H1 (cell line): ENCODE data around the gene RFFL. TPM values are rescaled to one million over a fixed set of nuclear protein-coding genes. Genes with fewer than 3 reads are reported as not detected.

Experiments used
- CTCF ChIA-PET: fragments of 300-600 bp; sonication (Branson Sonifier 250); formaldehyde crosslinking; loops from one replicate; lab custom pipeline; 2021; ENCODE audit not compliant: partially characterized antibody; lab: Charles Lee
- POLR2A ChIA-PET: fragments of 300-600 bp; sonication (Branson Sonifier 250); formaldehyde crosslinking; loops from one replicate; lab custom pipeline; 2021; ENCODE audit warnings: inconsistent platforms; ENCODE audit not compliant: partially characterized antibody; lab: Charles Lee
- DNase-seq, 2 experiments: peaks; one replicate each; pipeline versions ENCODE4 v3.0.0 to v3.0.0-alpha.2; 2010 to 2022; ENCODE audit warnings: low spot score in 2 of 2, low read depth in 1 of 2, mixed read lengths in 1 of 2
- FAIRE-seq: peaks from 2 replicates; lab custom pipeline; 2011; peaks lifted over from hg19 to GRCh38; lab: Jason Lieb, UNC
- H2AFZ ChIP-seq: 2 replicates; pipeline ENCODE4 v1.8.1; 2012; ENCODE audit warnings: low read length, inconsistent platforms
- H2AK5ac ChIP-seq: 2 replicates; pipeline ENCODE4 v1.6.1; 2013; ENCODE audit warnings: low read depth, low read length
- H2BK120ac ChIP-seq: replicated peaks from 2 replicates; pipeline ENCODE3; 2013; ENCODE audit warnings: low read depth, low read length, inconsistent platforms
- H2BK12ac ChIP-seq: 2 replicates; pipeline ENCODE4 v1.6.1; 2013; ENCODE audit warnings: low read depth, low read length
- H2BK15ac ChIP-seq: 2 replicates; pipeline ENCODE4 v1.6.1; 2013; ENCODE audit warnings: low read length
- H2BK20ac ChIP-seq: 2 replicates; pipeline ENCODE4 v1.6.1; 2013; ENCODE audit warnings: low read length
- H2BK5ac ChIP-seq: 2 replicates; pipeline ENCODE4 v1.6.1; 2013; ENCODE audit warnings: low read depth, low read length
- H3K14ac ChIP-seq: 2 replicates; pipeline ENCODE4 v1.6.1; 2013; ENCODE audit warnings: inconsistent platforms; ENCODE audit not compliant: insufficient read length
- H3K18ac ChIP-seq: 2 replicates; pipeline ENCODE4 v1.6.1; 2013; ENCODE audit warnings: low read length; ENCODE audit errors: extremely low read depth
- H3K23ac ChIP-seq: 2 replicates; pipeline ENCODE4 v1.6.1; 2013; ENCODE audit warnings: inconsistent platforms; ENCODE audit not compliant: insufficient read length
- H3K23me2 ChIP-seq: 2 replicates; pipeline ENCODE4 v1.6.1; 2013; ENCODE audit warnings: low read depth, low read length
- H3K27ac ChIP-seq: 2 replicates; pipeline ENCODE4 v1.6.1; 2011; ENCODE audit warnings: low read depth, low read length, inconsistent platforms
- H3K27me3 ChIP-seq, 4 experiments: replicated peaks in 1 of 4; 1 replicate in 1 of 4; 2 replicates in 3 of 4; pipeline versions ENCODE4 v1.6.1 to v1.8.1; 2011 to 2013; ENCODE audit warnings: low read length in 3 of 4, mild to moderate bottlenecking in 3 of 4, inconsistent platforms in 2 of 4, mixed read lengths in 2 of 4, moderate library complexity in 1 of 4; ENCODE audit not compliant: control insufficient read depth in 3 of 4, insufficient read depth in 3 of 4; ENCODE audit errors: extremely low read depth in 1 of 4
- H3K36me3 ChIP-seq, 4 experiments: 2 replicates each; pipeline versions ENCODE4 v1.6.1 to v1.8.1; 2011 to 2013; ENCODE audit warnings: mild to moderate bottlenecking in 4 of 4, low read length in 3 of 4, moderate library complexity in 2 of 4, control low read depth in 1 of 4, inconsistent platforms in 1 of 4; ENCODE audit not compliant: insufficient read depth in 4 of 4, control insufficient read depth in 2 of 4
- H3K4ac ChIP-seq: replicated peaks from 2 replicates; pipeline ENCODE3; 2013; ENCODE audit warnings: low read length, low read depth, mixed read lengths, inconsistent platforms; ENCODE audit not compliant: insufficient read length
- H3K4me1 ChIP-seq, 4 experiments: replicated peaks in 1 of 4; 1 replicate in 1 of 4; 2 replicates in 3 of 4; pipeline versions ENCODE4 v1.6.1 to v1.8.1; 2011 to 2013; ENCODE audit warnings: low read length in 3 of 4, inconsistent platforms in 2 of 4, mixed read lengths in 1 of 4; ENCODE audit not compliant: insufficient read depth in 4 of 4, control insufficient read depth in 3 of 4
- H3K4me2 ChIP-seq, 2 experiments: 2 replicates each; pipeline versions ENCODE4 v1.6.1 to v1.8.1; 2011 to 2013; ENCODE audit warnings: low read depth in 2 of 2, low read length in 2 of 2, control low read depth in 1 of 2, inconsistent platforms in 1 of 2, mild to moderate bottlenecking in 1 of 2; ENCODE audit not compliant: insufficient read depth in 1 of 2
- H3K4me3 ChIP-seq, 4 experiments: fragments of 200-600, 300-600 bp in 1 of 4; sonication (generic), shearing (Covaris generic), sonication (Bioruptor Twin) in 1 of 4; 2 replicates each; pipeline versions ENCODE4 v1.5.1 to v1.8.1; 2011 to 2016; ENCODE audit warnings: low read length in 4 of 4, low read depth in 3 of 4, control low read depth in 2 of 4, inconsistent platforms in 2 of 4, mild to moderate bottlenecking in 2 of 4, mixed read lengths in 1 of 4, moderate library complexity in 1 of 4; ENCODE audit not compliant: insufficient read depth in 2 of 4; ENCODE audit errors: extremely low read depth in 1 of 4
- H3K56ac ChIP-seq: replicated peaks from 2 replicates; pipeline ENCODE3; 2013; ENCODE audit warnings: low read depth, mild to moderate bottlenecking, mixed read lengths, low read length, inconsistent platforms; ENCODE audit not compliant: insufficient read length
- H3K79me1 ChIP-seq: 2 replicates; pipeline ENCODE4 v1.6.1; 2013; ENCODE audit warnings: low read depth, low read length, control low read depth
- H3K79me2 ChIP-seq, 2 experiments: 2 replicates each; pipeline versions ENCODE4 v1.6.1 to v1.8.1; 2012 to 2013; ENCODE audit warnings: low read length in 2 of 2, mild to moderate bottlenecking in 2 of 2, inconsistent platforms in 1 of 2; ENCODE audit not compliant: insufficient read depth in 2 of 2, control insufficient read depth in 1 of 2
- H3K9ac ChIP-seq, 4 experiments: replicated peaks in 1 of 4; 1 replicate in 1 of 4; 2 replicates in 3 of 4; pipeline versions ENCODE4 v1.6.1 to v1.8.1; 2011 to 2013; ENCODE audit warnings: low read depth in 3 of 4, low read length in 3 of 4, control low read depth in 2 of 4, mild to moderate bottlenecking in 2 of 4, moderate library complexity in 2 of 4, inconsistent platforms in 1 of 4; ENCODE audit errors: extremely low read depth in 1 of 4
- H3K9me3 ChIP-seq, 2 experiments: 2 replicates each; pipeline versions ENCODE4 v1.6.1 to v1.8.1; 2012 to 2013; ENCODE audit warnings: mild to moderate bottlenecking in 2 of 2, moderate library complexity in 2 of 2, control low read depth in 1 of 2, inconsistent platforms in 1 of 2, low read depth in 1 of 2, low read length in 1 of 2, mixed read lengths in 1 of 2; ENCODE audit not compliant: insufficient read depth in 2 of 2
- H4K20me1 ChIP-seq, 2 experiments: replicated peaks in 1 of 2; 2 replicates each; pipeline versions ENCODE3 to v1.8.1; 2011 to 2013; ENCODE audit warnings: inconsistent platforms in 2 of 2, low read length in 2 of 2, mild to moderate bottlenecking in 1 of 2; ENCODE audit not compliant: insufficient read depth in 2 of 2, control insufficient read depth in 1 of 2
- H4K5ac ChIP-seq: 2 replicates; pipeline ENCODE4 v1.6.1; 2013; ENCODE audit warnings: low read length, low read depth, mixed read lengths, inconsistent platforms; ENCODE audit not compliant: insufficient read length
- H4K8ac ChIP-seq: 2 replicates; pipeline ENCODE4 v1.8.0; 2013; ENCODE audit warnings: mild to moderate bottlenecking, moderate library complexity, low read length, inconsistent platforms; ENCODE audit not compliant: insufficient read depth; ENCODE audit errors: extremely low read depth
- H4K91ac ChIP-seq: replicated peaks from 2 replicates; pipeline ENCODE3; 2013; ENCODE audit warnings: low read length, mixed read lengths, inconsistent platforms; ENCODE audit not compliant: insufficient read length
- ASH2L ChIP-seq: fragments of 200-600, 300-600 bp; sonication (generic); IDR thresholded peaks from one replicate; pipeline ENCODE4 v1.7.1; 2017; ENCODE audit warnings: low read length
- BCL11A ChIP-seq, 2 experiments: IDR thresholded peaks; one replicate each; pipeline ENCODE4 v1.6.1; 2011; ENCODE audit warnings: low read depth in 2 of 2, low read length in 2 of 2, mild to moderate bottlenecking in 2 of 2
- CBX5 ChIP-seq: fragments of 300-800, 300-1000 bp; sonication (generic); IDR thresholded peaks from 2 replicates; pipeline ENCODE4 v1.7.1; 2016; ENCODE audit warnings: antibody characterized with exemption, low read length, low read depth
- EGR1 ChIP-seq: IDR thresholded peaks from 2 replicates; pipeline ENCODE4 v1.6.1; 2011; ENCODE audit warnings: low read depth, low read length, borderline replicate concordance
- EP300 ChIP-seq, 2 experiments: IDR thresholded peaks; 1 replicate in 1 of 2; 2 replicates in 1 of 2; pipeline ENCODE4 v1.6.1; 2011 to 2012; ENCODE audit warnings: low read depth in 2 of 2, low read length in 2 of 2, mild to moderate bottlenecking in 2 of 2, borderline replicate concordance in 1 of 2, inconsistent platforms in 1 of 2, moderate library complexity in 1 of 2
- FOSL1 ChIP-seq: IDR thresholded peaks from 2 replicates; pipeline ENCODE4 v1.6.1; 2011; ENCODE audit warnings: mild to moderate bottlenecking, low read depth, low read length, moderate library complexity; ENCODE audit not compliant: insufficient read depth
- JUN ChIP-seq: IDR thresholded peaks from 2 replicates; pipeline ENCODE4 v1.6.1; 2011; ENCODE audit warnings: low read depth, mild to moderate bottlenecking, improper control_type of control experiment, low read length
- JUND ChIP-seq: IDR thresholded peaks from 2 replicates; pipeline ENCODE4 v1.6.1; 2011; ENCODE audit warnings: mild to moderate bottlenecking, improper control_type of control experiment, low read length
- KDM1A ChIP-seq: fragments of 200-600, 300-600 bp; sonication (generic); IDR thresholded peaks from 2 replicates; pipeline ENCODE4 v1.7.1; 2016; ENCODE audit warnings: mild to moderate bottlenecking, low read length, borderline replicate concordance
- POLR2A ChIP-seq, 2 experiments: IDR thresholded peaks; 1 replicate in 1 of 2; 2 replicates in 1 of 2; pipeline ENCODE4 v1.6.1; 2011; ENCODE audit warnings: low read depth in 2 of 2, low read length in 2 of 2, mild to moderate bottlenecking in 2 of 2; ENCODE audit errors: control extremely low read depth in 1 of 2
- RAD21 ChIP-seq, 2 experiments: IDR thresholded peaks in 1 of 2; conservative IDR thresholded peaks in 1 of 2; 2 replicates each; pipeline ENCODE4 v1.6.1; 2011; ENCODE audit warnings: low read depth in 2 of 2, low read length in 2 of 2, improper control_type of control experiment in 1 of 2, inconsistent platforms in 1 of 2, mild to moderate bottlenecking in 1 of 2, moderate library complexity in 1 of 2
- RFX5 ChIP-seq: IDR thresholded peaks from 2 replicates; pipeline ENCODE4 v1.6.1; 2011; ENCODE audit warnings: low read depth, low read length, improper control_type of control experiment, borderline replicate concordance
- SP4 ChIP-seq: IDR thresholded peaks from 2 replicates; pipeline ENCODE4 v1.6.1; 2012; ENCODE audit warnings: low read length, inconsistent platforms
- SRF ChIP-seq: IDR thresholded peaks from 2 replicates; pipeline ENCODE4 v1.6.1; 2011; ENCODE audit warnings: mild to moderate bottlenecking, low read depth, low read length, moderate library complexity
- YY1 ChIP-seq: IDR thresholded peaks from 2 replicates; pipeline ENCODE4 v1.6.1; 2011; ENCODE audit warnings: low read depth, mild to moderate bottlenecking, low read length
- polyA plus RNA-seq, 7 experiments: library from polyadenylated mRNA; depleted of rRNA in 3 of 7; stranded (reverse) in 5 of 7; unstranded in 2 of 7; fragments of >200 nt in 5 of 7; fragments of 200-250 nt in 2 of 7; gene quantifications; 1 replicate in 5 of 7; 2 replicates in 1 of 7; 4 replicates in 1 of 7; pipeline versions ENCODE4 v1.2.1 to v1.2.3, GENCODE V29; 2011 to 2013; ENCODE audit warnings: missing spikeins in 2 of 7, mixed read lengths in 2 of 7
- total RNA-seq: library from RNA; stranded (reverse); fragmentation: NEBNext Ultra II Directional; extraction: Animal tissue kit (Norgen Biotek cat#: 25700); gene quantifications from 2 replicates; pipeline ENCODE4 v1.2.1, GENCODE V29; 2021
- TF ChIP-seq, protein P1 (sequence below): IDR thresholded peaks from 2 replicates; pipeline ENCODE4 v1.6.1; 2012; ENCODE audit warnings: inconsistent platforms

Gene RFFL
- total and polyA plus RNA-seq, 2 of the 8 experiments (the other 6 are each of a cell fraction or from before 2014, with no cell fraction given), result 14.0 to 24.5 TPM

DNA sequence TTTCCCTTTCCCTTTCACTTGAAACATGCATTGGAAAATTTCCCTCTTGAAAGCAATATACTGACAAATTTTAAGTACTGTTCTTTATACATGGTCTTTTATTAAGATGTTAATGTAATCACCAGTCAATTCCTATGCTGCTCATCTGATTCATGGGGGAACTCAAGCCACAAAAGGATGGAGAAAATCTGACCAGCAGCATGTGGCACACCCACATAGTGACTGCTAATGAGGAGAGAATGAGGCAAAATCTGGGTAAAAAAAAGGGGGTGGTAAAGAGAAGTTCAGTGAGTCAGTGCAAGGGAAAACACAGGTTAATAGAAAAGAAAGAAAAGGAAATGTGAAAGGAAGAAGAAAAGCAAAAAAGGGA is 11.3 kb downstream of the RFFL start:
- Histone ChIP-seq H3K14ac (no peak overlapping the region), H3K56ac (no peak overlapping the region), H2BK120ac (no peak overlapping the region), H3K4me2 (no peak overlapping the region), H3K4me1 (no peaks in the 10 kb centered on the region), H4K5ac (no peak overlapping the region), H3K79me2 (no peaks in the 10 kb centered on the region), H3K23me2 (no peaks in the 10 kb centered on the region; the same call in 1 of the 2 replicates), H3K27ac (no peak overlapping the region), H3K9me3 (no peaks in the 10 kb centered on the region), H3K79me1 (no peaks in the 10 kb centered on the region; the same call in 1 of the 2 replicates), H4K8ac (no peak overlapping the region), H4K91ac (no peak overlapping the region), H3K27me3 (no peaks in the 10 kb centered on the region), H3K9ac (no peak overlapping the region), H4K20me1 (no peaks in the 10 kb centered on the region), H2BK20ac (no peak overlapping the region), H3K23ac (no peak overlapping the region), H3K36me3 (no peaks in the 10 kb centered on the region), H2AFZ (no peak overlapping the region), H2BK15ac (no peak overlapping the region), H3K4ac (no peak overlapping the region), H3K4me3 (no peak overlapping the region), H2AK5ac (no peak overlapping the region), H2BK12ac (no peak overlapping the region), H2BK5ac (no peak overlapping the region), H3K18ac (no peak overlapping the region)
- POLR2A ChIA-PET, result no interaction called here
- TF ChIP-seq POLR2A (IDR thresholded peaks at IDR 0.05; ENCODE audit: control extremely low read depth in 1 of 2, low read depth in 2 of 2, low read length in 2 of 2) (no peak), BCL11A (IDR thresholded peaks at IDR 0.05; ENCODE audit: low read depth in 2 of 2, low read length in 2 of 2) (no peak), ASH2L (no peak), CBX5 (no peak), YY1 (no peak), RAD21 (IDR thresholded peaks at IDR 0.05 in 1 of 2, conservative IDR thresholded peaks at IDR 0.05 in 1 of 2; ENCODE audit: low read depth in 2 of 2, low read length in 2 of 2) (no peak), SRF (no peak), KDM1A (no peak), JUN (no peak), JUND (no peak), EP300 (IDR thresholded peaks at IDR 0.05; ENCODE audit: borderline replicate concordance in 1 of 2, low read depth in 2 of 2, low read length in 2 of 2) (no peak), FOSL1 (no peak), SP4 (no peak), RFX5 (no peak), EGR1 (no peak)
- TF ChIP-seq, protein P1, sequence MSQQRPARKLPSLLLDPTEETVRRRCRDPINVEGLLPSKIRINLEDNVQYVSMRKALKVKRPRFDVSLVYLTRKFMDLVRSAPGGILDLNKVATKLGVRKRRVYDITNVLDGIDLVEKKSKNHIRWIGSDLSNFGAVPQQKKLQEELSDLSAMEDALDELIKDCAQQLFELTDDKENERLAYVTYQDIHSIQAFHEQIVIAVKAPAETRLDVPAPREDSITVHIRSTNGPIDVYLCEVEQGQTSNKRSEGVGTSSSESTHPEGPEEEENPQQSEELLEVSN, result no peak
- no peak for DNase-seq
- CTCF ChIA-PET, result no interaction called here
- no peak for FAIRE-seq
